HepG2 (cell line): Measurements from ENCODE around the gene VSIG8. TPM values are rescaled to one million over a fixed set of nuclear protein-coding genes. Genes with fewer than 3 reads are reported as not detected.

Experiments used
- ATF4 ChIP-seq, 2 experiments: fragments of 450-650 bp in 1 of 2; sonication (generic) in 1 of 2; formaldehyde crosslinking; IDR thresholded peaks; 2 replicates each; pipeline versions ENCODE4 v1.5.0 to v1.8.0; 2020 to 2022; ENCODE audit warnings: mild to moderate bottlenecking in 1 of 2, missing genetic modification reagents in 1 of 2
- CREB1 ChIP-seq, 2 experiments: fragments of 450-650 bp in 1 of 2; IDR thresholded peaks; 2 replicates each; pipeline ENCODE4 v1.6.1; 2016 to 2017; ENCODE audit warnings: control low read depth in 1 of 2, mild to moderate bottlenecking in 1 of 2, missing compliant biosample characterization in 1 of 2, missing genetic modification characterization in 1 of 2
- DDIT3 ChIP-seq: sonication (generic); formaldehyde crosslinking; IDR thresholded peaks from 2 replicates; pipeline ENCODE4 v1.4.0; 2020; ENCODE audit warnings: mild to moderate bottlenecking, missing genetic modification reagents
- HMG20A ChIP-seq: IDR thresholded peaks from 2 replicates; pipeline ENCODE4 v1.6.1; 2016; ENCODE audit warnings: borderline replicate concordance
- KMT2B ChIP-seq: IDR thresholded peaks from 2 replicates; pipeline ENCODE4 v1.6.1; 2016; ENCODE audit warnings: missing genetic modification reagents, missing compliant biosample characterization
- NR3C1 ChIP-seq: sonication (generic); formaldehyde crosslinking; IDR thresholded peaks from 2 replicates; pipeline ENCODE4 v1.4.0; 2020; ENCODE audit warnings: missing genetic modification reagents
- PCBP2 ChIP-seq: fragments of 200-400 bp; formaldehyde crosslinking; optimal IDR thresholded peaks from 2 replicates; pipeline ENCODE3; 2018; ENCODE audit warnings: low read length, low read depth; ENCODE audit not compliant: poor library complexity, severe bottlenecking
- SAP130 ChIP-seq: IDR thresholded peaks from 2 replicates; pipeline ENCODE4 v1.6.1; 2016; ENCODE audit warnings: low read depth
- SOX13 ChIP-seq, 3 experiments: fragments of 450-650 bp in 1 of 3; sonication (generic) in 1 of 3; formaldehyde crosslinking in 1 of 3; IDR thresholded peaks in 2 of 3; conservative IDR thresholded peaks in 1 of 3; 2 replicates each; pipeline versions ENCODE4 v1.5.0 to v1.6.1; 2016 to 2020; ENCODE audit warnings: antibody characterized with exemption in 1 of 3, mild to moderate bottlenecking in 1 of 3, missing compliant biosample characterization in 1 of 3, missing genetic modification reagents in 1 of 3, moderate library complexity in 1 of 3
- ZBTB37 ChIP-seq: sonication (generic); formaldehyde crosslinking; IDR thresholded peaks from 2 replicates; pipeline ENCODE4 v1.4.0; 2020; ENCODE audit warnings: mild to moderate bottlenecking, missing genetic modification reagents
- ZMYM3 ChIP-seq: sonication (generic); formaldehyde crosslinking; IDR thresholded peaks from 2 replicates; pipeline ENCODE4 v1.5.1; 2020; ENCODE audit warnings: mild to moderate bottlenecking, missing genetic modification reagents
- polyA plus RNA-seq, 8 experiments: library from polyadenylated mRNA; depleted of rRNA in 3 of 8; stranded (reverse) in 7 of 8; unstranded in 1 of 8; fragments of >200 nt; fragmentation: Illumina TruSeq in 4 of 8; extraction: Trizol in 4 of 8; gene quantifications; 2 replicates each; pipeline versions ENCODE4 v1.2.1 to v1.2.3, GENCODE V29; 2011 to 2016; ENCODE audit warnings: low read depth in 4 of 8, missing spikeins in 1 of 8, mixed read lengths in 1 of 8; ENCODE audit not compliant: insufficient read depth in 1 of 8
- total RNA-seq, 5 experiments: library from RNA; depleted of rRNA; stranded (reverse); fragments of >200 nt; fragmentation: Illumina TruSeq; extraction: Trizol; gene quantifications; 2 replicates each; pipeline ENCODE4 v1.2.3, GENCODE V29; 2016; ENCODE audit warnings: low read depth in 1 of 5
- TF ChIP-seq, protein P1 (sequence below): sonication (generic); formaldehyde crosslinking; IDR thresholded peaks from 2 replicates; pipeline ENCODE4 v1.4.0; 2020; ENCODE audit warnings: low read depth, missing genetic modification reagents

VSIG8 gene
- total and polyA plus RNA-seq, 2 of the 13 experiments (the other 11 are each of a cell fraction or from before 2014, with no cell fraction given) = not detected

- TF ChIP-seq, protein P1, sequence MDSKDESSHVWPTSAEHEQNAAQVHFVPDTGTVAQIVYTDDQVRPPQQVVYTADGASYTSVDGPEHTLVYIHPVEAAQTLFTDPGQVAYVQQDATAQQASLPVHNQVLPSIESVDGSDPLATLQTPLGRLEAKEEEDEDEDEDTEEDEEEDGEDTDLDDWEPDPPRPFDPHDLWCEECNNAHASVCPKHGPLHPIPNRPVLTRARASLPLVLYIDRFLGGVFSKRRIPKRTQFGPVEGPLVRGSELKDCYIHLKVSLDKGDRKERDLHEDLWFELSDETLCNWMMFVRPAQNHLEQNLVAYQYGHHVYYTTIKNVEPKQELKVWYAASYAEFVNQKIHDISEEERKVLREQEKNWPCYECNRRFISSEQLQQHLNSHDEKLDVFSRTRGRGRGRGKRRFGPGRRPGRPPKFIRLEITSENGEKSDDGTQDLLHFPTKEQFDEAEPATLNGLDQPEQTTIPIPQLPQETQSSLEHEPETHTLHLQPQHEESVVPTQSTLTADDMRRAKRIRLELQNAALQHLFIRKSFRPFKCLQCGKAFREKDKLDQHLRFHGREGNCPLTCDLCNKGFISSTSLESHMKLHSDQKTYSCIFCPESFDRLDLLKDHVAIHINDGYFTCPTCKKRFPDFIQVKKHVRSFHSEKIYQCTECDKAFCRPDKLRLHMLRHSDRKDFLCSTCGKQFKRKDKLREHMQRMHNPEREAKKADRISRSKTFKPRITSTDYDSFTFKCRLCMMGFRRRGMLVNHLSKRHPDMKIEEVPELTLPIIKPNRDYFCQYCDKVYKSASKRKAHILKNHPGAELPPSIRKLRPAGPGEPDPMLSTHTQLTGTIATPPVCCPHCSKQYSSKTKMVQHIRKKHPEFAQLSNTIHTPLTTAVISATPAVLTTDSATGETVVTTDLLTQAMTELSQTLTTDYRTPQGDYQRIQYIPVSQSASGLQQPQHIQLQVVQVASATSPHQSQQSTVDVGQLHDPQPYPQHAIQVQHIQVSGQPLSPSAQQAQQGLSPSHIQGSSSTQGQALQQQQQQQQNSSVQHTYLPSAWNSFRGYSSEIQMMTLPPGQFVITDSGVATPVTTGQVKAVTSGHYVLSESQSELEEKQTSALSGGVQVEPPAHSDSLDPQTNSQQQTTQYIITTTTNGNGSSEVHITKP = peak; percentile 98
- TF ChIP-seq DDIT3 (no peak), ATF4 (CRISPR knock-in tag; IDR thresholded peaks at IDR 0.05) (peak in 1 of 2 experiments; percentile 41; a peak in 1 of 4 replicates), NR3C1 (no peak), ZBTB37 (CRISPR knock-in tag) (no peak), CREB1 (IDR thresholded peaks at IDR 0.05) (peak; percentile 60), CREB1 (CRISPR knock-in tag; IDR thresholded peaks at IDR 0.05) (0 out of 2 replicates have a peak, but pooled peaks have one; percentile 17), SAP130 (CRISPR knock-in tag) (peak; percentile 17; the same call in 1 of the 2 replicates), KMT2B (CRISPR knock-in tag) (no peak), PCBP2 (no peak), SOX13 (IDR thresholded peaks at IDR 0.05) (no peak), SOX13 (CRISPR knock-in tag; conservative IDR thresholded peaks at IDR 0.05 in 1 of 2, IDR thresholded peaks at IDR 0.05 in 1 of 2) (peak in 1 of 2 experiments; percentile 6; a peak in 1 of 4 replicates), HMG20A (peak; percentile 45; the same call in 1 of the 2 replicates), ZMYM3 (no peak)
Observed at GRCh38 chr1:159817276-159818041, 45.0 kb downstream of the VSIG8 start (continued).
